Anterior cingulate cortex (tissue), 58 donors: Measurements from ENCODE around the gene EXPH5.

Source experiments
- DNase-seq, 58 donors: peaks; one replicate each; lab custom pipeline; 2025; lab: John Stamatoyannopoulos, UW

The EXPH5 gene

GRCh38 chr11:108568195-108568858 lies 25.2 kb downstream of the EXPH5 start:
- peak in 12 of 58 donors; percentile 2 to 39 (median 6) for DNase-seq

- DNase-seq: no peak
These were observed 27.9 kb downstream of the EXPH5 start for GRCh38 chr11:108565653-108566052.

- DNase-seq: no peak
These were observed 30.6 kb downstream of the EXPH5 start for GRCh38 chr11:108562746-108563581.

GRCh38 chr11:108561535-108561991 lies 32.0 kb downstream of the EXPH5 start:
- DNase-seq: no peak

GRCh38 chr11:108559904-108560303 lies 33.7 kb downstream of the EXPH5 start:
- DNase-seq: no peak

- no peak for DNase-seq
These were observed 34.2 kb downstream of the EXPH5 start for GRCh38 chr11:108559340-108559739.

GRCh38 chr11:108558222-108558621 lies 35.3 kb downstream of the EXPH5 start:
- DNase-seq: no peak

GRCh38 chr11:108556019-108556418 lies 37.5 kb downstream of the EXPH5 start:
- DNase-seq: no peak

GRCh38 chr11:108551651-108552462 lies 41.7 kb downstream of the EXPH5 start:
- no peak for DNase-seq

- no peak for DNase-seq
These were observed 44.2 kb downstream of the EXPH5 start for GRCh38 chr11:108549319-108549885.

- no peak for DNase-seq
These were observed 47.6 kb downstream of the EXPH5 start for GRCh38 chr11:108545909-108546501.

GRCh38 chr11:108543316-108543964 lies 50.1 kb downstream of the EXPH5 start:
- DNase-seq: no peak

GRCh38 chr11:108541531-108541930 lies 52.0 kb downstream of the EXPH5 start:
- no peak for DNase-seq

- no peak for DNase-seq
These were observed 55.1 kb downstream of the EXPH5 start for GRCh38 chr11:108538502-108538901.

GRCh38 chr11:108538022-108538424 lies 55.5 kb downstream of the EXPH5 start:
- DNase-seq: no peak

- DNase-seq: no peak
These were observed 56.8 kb downstream of the EXPH5 start for GRCh38 chr11:108536783-108537182.

- no peak for DNase-seq
These were observed 58.1 kb downstream of the EXPH5 start for GRCh38 chr11:108535384-108535955.

- DNase-seq: no peak
These were observed 59.2 kb downstream of the EXPH5 start for GRCh38 chr11:108534274-108534882.

GRCh38 chr11:108530426-108530825 lies 63.1 kb downstream of the EXPH5 start:
- no peak for DNase-seq
